ENCODE results near the gene COPS6. TPM values are rescaled to one million over a fixed set of nuclear protein-coding genes. Genes with fewer than 3 reads are reported as not detected.

The COPS6 gene
- polyA plus RNA-seq, 1 of the 3 experiments (the other 2 are of a cell fraction), result 435 TPM

DNA sequence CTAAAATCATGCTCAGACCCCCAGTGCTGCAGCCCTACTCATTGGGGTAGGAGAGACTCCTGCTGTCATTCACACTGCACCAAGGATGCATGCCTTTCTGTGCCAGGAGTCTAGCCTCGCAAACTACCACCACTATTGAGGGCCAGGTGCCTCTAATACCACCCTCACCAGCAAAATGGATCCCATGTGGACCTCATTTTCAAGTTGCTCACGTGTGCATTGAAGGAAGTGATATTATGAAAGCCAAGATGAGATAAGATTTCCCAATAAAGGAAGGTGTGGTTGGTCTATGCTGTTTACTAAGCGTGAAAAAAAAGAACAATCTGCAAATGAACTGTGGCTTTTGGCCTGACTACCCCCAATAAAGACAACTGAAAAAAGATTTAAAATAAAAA, 52.8 kb downstream of the COPS6 start:
- Histone ChIP-seq H3K9me3 (no peaks in the 10 kb centered on the region), H3K4me3 (ENCODE audit: low read depth in 2 of 2, low read length in 1 of 2) (no peak overlapping the region), H3K27ac (ENCODE audit: low read depth in 2 of 2, low read length in 1 of 2) (no peak overlapping the region), H3F3A (replicated peaks; ENCODE audit: insufficient read depth) (peaks cover 1% of the 10 kb centered on the region), H3K36me3 (replicated peaks in 1 of 2; ENCODE audit: control insufficient read depth in 1 of 2, insufficient read depth in 2 of 2, low read length in 1 of 2) (no peaks in the 10 kb centered on the region), H4K20me1 (ENCODE audit: insufficient read depth) (no peaks in the 10 kb centered on the region), H3K9me2 (no peaks in the 10 kb centered on the region), H3K4me1 (ENCODE audit: control insufficient read depth in 1 of 2, insufficient read depth in 2 of 2, low read depth in 1 of 2, low read length in 1 of 2) (no peaks in the 10 kb centered on the region), H3K27me3 (ENCODE audit: insufficient read depth) (no peaks in the 10 kb centered on the region), H2AFZ (ENCODE audit: low read depth) (no peak overlapping the region), H3K79me2 (ENCODE audit: insufficient read depth) (no peaks in the 10 kb centered on the region), H3K9ac (no peak overlapping the region), H3K4me2 (no peak overlapping the region)
- ChIA-PET POLR2A (no interaction called here), CTCF (interaction anchor here (1.2 to 5.7 kb wide), 2 partner anchors 11 to 49 kb away, joined by 4 to 77 read pairs; no protein-coding TSS in a partner anchor)
- 75% methylated on average over 3 of the region's 3 CpGs for WGBS (ENCODE audit: low lambda C conversion rate)
- DNase-seq, result no peak
- no peak for TF ChIP-seq MXI1 (IDR thresholded peaks at IDR 0.05; ENCODE audit: low read depth, low read length)
- TF ChIP-seq RCOR1 (IDR thresholded peaks at IDR 0.05; ENCODE audit: low read length), result no peak
- TF ChIP-seq, protein P1, sequence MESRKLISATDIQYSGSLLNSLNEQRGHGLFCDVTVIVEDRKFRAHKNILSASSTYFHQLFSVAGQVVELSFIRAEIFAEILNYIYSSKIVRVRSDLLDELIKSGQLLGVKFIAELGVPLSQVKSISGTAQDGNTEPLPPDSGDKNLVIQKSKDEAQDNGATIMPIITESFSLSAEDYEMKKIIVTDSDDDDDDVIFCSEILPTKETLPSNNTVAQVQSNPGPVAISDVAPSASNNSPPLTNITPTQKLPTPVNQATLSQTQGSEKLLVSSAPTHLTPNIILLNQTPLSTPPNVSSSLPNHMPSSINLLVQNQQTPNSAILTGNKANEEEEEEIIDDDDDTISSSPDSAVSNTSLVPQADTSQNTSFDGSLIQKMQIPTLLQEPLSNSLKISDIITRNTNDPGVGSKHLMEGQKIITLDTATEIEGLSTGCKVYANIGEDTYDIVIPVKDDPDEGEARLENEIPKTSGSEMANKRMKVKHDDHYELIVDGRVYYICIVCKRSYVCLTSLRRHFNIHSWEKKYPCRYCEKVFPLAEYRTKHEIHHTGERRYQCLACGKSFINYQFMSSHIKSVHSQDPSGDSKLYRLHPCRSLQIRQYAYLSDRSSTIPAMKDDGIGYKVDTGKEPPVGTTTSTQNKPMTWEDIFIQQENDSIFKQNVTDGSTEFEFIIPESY (IDR thresholded peaks at IDR 0.05; ENCODE audit: borderline replicate concordance, low read depth), result no peak
- no peak for TF ChIP-seq JUND (IDR thresholded peaks at IDR 0.05)
- TF ChIP-seq FOXM1 (IDR thresholded peaks at IDR 0.05; ENCODE audit: low read depth), result no peak
- no peak for TF ChIP-seq IRF3 (IDR thresholded peaks at IDR 0.05; ENCODE audit: low read depth, low read length)
- TF ChIP-seq TCF12 (IDR thresholded peaks at IDR 0.05), result no peak
- TF ChIP-seq FOSL2 (IDR thresholded peaks at IDR 0.05; ENCODE audit: borderline replicate concordance, low read depth), result no peak

Small RNA genes lying within 50 kb of the gene (small RNA-seq; reads per million reads assigned to genes)
- gene MIR106B, result 2,364 to 78,955 (median 46,287) reads per million in 7 experiments
- gene MIR25, result 1,078 to 34,781 (median 8,050) reads per million in 7 experiments
- 1,220 to 84,458 (median 30,320) reads per million in 7 experiments for gene MIR93

Other genes with a start within 250 kb of the COPS6 start
- gene OR2AE1, start 211.9 kb upstream of the COPS6 start, polyA plus RNA-seq (2012; rRNA removed), result not detected in 2 replicates
- 6.6 and 7.6 TPM in 2 replicates for gene TRIM4, start 169.4 kb upstream of the COPS6 start, polyA plus RNA-seq (2012; rRNA removed)
- gene GJC3, start 159.3 kb upstream of the COPS6 start, polyA plus RNA-seq (2012; rRNA removed), result not detected in 2 replicates
- 0.15 TPM in 1 of 2 replicates, not detected in the other for gene AZGP1, start 112.9 kb upstream of the COPS6 start, polyA plus RNA-seq (2012; rRNA removed)
- 21.1 and 30.7 TPM in 2 replicates for gene ZKSCAN1, start 73.4 kb upstream of the COPS6 start, polyA plus RNA-seq (2012; rRNA removed)
- gene ZSCAN21, start 39.2 kb upstream of the COPS6 start, polyA plus RNA-seq (2012; rRNA removed), result 17.5 and 22.8 TPM in 2 replicates
- 30.5 and 45.2 TPM in 2 replicates for gene ZNF3, start 7.2 kb upstream of the COPS6 start, polyA plus RNA-seq (2012; rRNA removed)
- gene MCM7, start 12.4 kb downstream of the COPS6 start, polyA plus RNA-seq (2012; rRNA removed), result 235 and 241 TPM in 2 replicates
- 35.0 and 39.2 TPM in 2 replicates for gene AP4M1, start 12.7 kb downstream of the COPS6 start, polyA plus RNA-seq (2012; rRNA removed)
- gene TAF6, start 30.4 kb downstream of the COPS6 start, polyA plus RNA-seq (2012; rRNA removed), result 31.7 and 70.5 TPM in 2 replicates
- 52.0 and 65.0 TPM in 2 replicates for gene CNPY4, start 30.7 kb downstream of the COPS6 start, polyA plus RNA-seq (2012; rRNA removed)
- 2.5 and 4.4 TPM in 2 replicates for gene MBLAC1, start 38.0 kb downstream of the COPS6 start, polyA plus RNA-seq (2012; rRNA removed)
- 600 and 630 TPM in 2 replicates for gene LAMTOR4, start 59.9 kb downstream of the COPS6 start, polyA plus RNA-seq (2012; rRNA removed)
- 13.9 and 16.4 TPM in 2 replicates for gene TRAPPC14, start 69.8 kb downstream of the COPS6 start, polyA plus RNA-seq (2012; rRNA removed)
- 9.0 and 9.4 TPM in 2 replicates for gene GAL3ST4, start 79.6 kb downstream of the COPS6 start, polyA plus RNA-seq (2012; rRNA removed)
- 12.9 and 14.2 TPM in 2 replicates for gene GPC2, start 88.4 kb downstream of the COPS6 start, polyA plus RNA-seq (2012; rRNA removed)
- 0.10 and 0.31 TPM in 2 replicates for gene STAG3, start 88.9 kb downstream of the COPS6 start, polyA plus RNA-seq (2012; rRNA removed)
- not detected in 2 replicates for gene PVRIG, start 131.0 kb downstream of the COPS6 start, polyA plus RNA-seq (2012; rRNA removed)
- not detected in 2 replicates for gene SPDYE3, start 218.7 kb downstream of the COPS6 start, polyA plus RNA-seq (2012; rRNA removed)

Measured in SK-N-SH (cell line).